HG02588 (cell line): ENCODE data around the gene WDR91.
A peak's percentile ranks its signal among the peaks of the same experiment; 100 is the strongest.

Experiments used
- ATAC-seq: cut with Tn5 transposase; IDR thresholded peaks from one replicate; pipeline ENCODE4 v1.9.1; 2021; ENCODE audit warnings: mild to moderate bottlenecking, moderate library complexity; ENCODE audit not compliant: unreplicated experiment

The WDR91 gene

DNA sequence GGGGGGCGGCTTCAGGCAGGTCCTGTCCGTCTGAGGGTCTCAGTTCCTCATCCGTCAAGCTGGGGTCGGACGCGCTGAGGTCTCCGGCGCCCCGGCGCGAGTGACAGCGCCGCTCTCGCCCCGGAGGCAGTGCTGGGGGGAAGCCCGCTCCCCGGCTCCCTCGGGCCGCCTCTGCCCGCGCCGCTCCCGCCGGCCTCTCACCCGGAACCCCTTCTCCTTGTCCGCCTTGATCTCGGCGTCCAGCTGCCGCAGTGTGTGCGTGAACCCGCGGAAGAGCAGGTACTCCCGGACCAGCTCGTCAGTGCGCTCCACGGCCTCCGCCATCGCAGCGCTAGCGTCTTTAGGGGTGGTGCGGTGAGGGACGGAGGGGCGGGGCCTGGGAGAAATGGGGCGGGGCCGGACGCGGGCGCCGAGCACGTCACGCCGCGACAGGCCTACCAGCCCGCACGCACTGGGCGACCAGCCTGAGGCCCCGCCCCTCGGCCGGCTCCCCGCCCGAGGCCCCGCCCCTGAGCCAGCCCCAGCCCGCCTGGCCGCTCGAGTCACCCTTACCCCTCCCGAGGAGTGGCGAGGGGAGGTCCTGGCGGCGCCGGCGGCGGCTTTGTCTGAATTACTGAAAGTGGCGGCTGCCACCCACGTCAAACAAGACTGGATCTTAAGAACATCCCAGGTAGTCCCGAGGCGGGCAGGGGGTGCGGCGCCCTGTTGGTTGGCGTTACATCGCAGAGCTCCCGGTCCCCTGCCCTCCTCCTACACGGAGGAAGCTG is at the start of gene WDR91:
Gene WDR91 (minus strand): TSS at position 348 of the 767 bp plus-strand sequence. CDS start 24 bp downstream, at position 324.
- ATAC-seq = peak; percentile 82

DNA sequence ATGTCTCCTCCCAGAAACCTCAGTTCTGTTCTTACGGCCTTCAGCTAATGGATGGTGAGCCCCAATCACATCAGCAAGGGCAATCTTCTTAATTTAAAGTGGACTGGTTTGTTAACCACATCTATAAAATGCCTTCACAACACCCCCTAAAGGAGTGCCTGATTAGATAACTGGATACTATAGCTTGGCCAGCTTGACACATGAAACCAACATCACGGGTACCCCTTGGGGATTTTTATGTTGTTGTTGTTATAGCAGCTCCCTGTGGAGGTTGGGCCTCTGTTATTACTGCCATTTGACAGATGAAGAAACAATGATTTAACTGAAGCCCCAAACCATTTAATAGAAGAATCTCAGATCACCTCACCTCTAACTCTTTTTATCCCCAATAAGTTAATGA is 49.1 kb upstream of the WDR91 start:
- no peak for ATAC-seq

DNA sequence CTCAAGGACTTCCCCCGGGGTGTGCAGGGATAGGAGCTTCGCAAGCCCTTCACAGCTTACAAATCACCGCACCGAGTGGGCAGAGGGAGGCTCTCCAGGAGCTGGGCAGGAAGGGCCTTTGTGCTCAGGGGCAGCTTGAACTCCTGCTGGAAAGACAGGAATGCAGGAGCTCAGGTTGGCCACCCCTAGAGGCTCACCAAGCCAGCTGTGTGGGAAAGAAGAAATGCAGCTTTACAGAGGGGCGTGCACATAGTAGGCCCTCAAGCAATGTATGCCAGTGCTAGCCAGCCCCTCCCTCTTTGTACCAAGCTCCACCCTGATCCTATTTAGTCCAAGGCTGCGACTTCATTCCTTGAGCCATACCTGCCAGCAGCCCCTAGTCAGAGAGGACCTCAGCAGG is 48.4 kb upstream of the WDR91 start:
- no peak for ATAC-seq

DNA sequence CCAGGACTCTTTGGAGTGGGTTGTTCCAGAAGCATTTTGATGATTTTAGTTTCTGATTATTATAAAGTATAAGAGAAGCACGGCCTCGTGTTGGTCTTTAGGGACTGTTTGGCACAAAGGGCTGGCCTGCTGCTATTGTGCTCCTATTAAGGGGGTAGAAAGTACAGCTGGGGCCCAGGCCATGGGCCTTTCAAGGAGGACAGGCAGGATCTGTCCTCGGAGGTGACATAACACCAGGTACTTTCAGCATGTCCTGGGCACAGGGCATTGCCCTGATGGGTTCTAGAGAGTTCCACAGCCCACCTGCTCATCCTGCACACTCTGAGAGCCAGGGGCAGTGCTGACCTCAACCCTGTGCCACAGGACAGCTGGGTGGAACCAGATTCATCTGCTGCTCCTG is 47.3 kb upstream of the WDR91 start:
- no peak for ATAC-seq

DNA sequence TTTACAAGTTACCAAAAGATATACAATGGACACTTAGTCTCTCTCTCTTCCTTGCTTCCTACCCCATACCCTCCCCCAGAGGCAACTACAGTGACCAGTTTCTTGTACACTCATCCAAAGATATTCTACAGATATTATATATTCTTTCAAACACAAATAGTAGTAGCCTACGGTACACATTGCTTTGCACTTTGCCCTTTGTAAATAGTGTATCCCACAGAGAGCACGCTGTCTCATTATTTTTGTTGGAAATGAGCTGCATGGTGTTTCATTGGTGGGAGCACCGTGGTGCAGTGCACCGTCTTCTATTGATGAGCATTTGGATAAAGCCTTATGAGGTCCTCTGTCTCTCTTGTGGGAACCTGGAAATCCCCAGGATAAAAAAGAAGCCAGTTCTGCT is 46.5 kb upstream of the WDR91 start:
- no peak for ATAC-seq

DNA sequence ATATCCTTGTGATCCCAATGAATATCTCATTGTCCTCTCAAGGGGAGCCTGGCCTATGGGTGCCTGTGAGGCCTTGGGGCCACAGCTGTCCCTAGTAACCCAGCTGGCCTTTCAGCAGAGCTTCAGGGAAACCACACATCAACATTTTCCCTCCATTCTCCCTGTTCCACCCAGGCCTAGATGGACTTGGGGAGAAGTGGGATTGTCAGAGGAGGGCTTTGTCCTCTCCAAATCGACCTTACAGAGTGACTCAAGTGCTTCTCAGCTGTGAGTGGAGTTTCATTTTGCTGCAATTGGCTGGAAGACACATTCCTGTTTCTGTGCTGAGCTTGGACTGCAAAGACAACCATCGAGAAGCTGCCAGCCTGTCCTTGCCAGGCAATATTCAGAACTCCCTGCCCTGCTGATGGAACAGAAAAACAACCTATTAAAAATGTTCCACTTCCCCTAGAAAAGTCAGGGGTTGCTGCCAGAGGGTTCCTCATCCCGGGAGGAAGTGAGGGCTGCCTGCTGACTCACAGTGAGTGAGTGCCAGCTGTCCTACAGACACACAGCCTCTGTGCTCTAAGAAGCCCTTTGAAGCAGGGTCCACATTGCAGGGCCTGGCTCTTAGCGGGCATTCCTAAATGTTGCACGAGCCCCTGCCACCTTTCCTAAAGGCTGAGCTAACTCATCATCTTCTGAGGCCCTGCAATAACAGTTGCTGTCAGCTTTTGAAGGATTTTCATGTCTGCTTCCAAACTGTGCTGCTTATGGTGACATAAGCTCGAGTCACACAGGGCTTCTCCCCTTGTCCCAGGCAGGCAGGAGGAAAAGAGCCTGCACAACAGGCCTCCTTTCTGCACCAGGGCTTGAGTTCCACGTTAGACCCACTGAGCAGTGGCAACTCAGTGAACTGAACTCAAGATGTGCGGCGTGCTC is 42.8 kb upstream of the WDR91 start:
- ATAC-seq = no peak

DNA sequence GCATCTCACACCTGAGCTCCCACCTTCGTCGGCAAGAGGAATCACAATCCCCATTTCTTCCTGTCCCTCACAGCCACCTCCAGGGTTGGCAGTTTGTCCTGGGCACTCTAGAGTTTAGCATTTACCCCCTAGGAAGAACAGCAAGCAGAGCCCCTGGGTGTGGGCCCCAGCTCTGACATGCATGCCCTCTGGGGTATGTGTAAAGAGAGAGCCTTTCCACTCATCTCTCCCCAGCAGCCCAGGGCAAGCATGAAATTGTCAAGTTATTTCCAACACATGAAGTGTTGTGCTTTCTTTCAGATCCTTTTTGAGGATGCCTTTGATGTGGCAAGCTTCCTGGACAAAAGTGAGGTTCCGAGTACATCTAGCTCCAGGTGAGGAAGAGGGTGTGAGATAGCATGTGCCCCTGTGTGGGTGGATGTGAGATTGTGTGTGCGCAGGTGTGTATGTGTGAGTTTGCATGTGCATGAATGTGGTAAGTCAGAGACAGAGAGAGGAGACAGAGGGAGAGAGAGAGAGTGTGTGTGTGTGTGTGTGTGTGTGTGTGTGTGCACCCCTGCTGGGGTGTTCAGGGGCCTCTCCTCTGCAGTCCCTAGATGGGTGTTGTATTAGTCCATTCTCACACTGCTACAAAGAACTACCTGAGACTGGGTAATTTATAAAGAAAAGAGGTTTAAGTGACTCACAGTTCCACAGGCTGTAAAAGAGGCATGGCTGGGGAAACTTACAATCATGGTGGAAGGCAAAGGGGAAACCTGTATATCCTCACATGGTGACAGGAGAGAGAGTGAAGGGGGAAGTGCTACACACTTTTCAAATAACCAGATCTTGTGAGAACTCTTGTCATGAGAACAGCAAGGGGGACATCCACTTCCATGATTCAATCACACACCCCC is 40.4 kb upstream of the WDR91 start:
- no peak for ATAC-seq

DNA sequence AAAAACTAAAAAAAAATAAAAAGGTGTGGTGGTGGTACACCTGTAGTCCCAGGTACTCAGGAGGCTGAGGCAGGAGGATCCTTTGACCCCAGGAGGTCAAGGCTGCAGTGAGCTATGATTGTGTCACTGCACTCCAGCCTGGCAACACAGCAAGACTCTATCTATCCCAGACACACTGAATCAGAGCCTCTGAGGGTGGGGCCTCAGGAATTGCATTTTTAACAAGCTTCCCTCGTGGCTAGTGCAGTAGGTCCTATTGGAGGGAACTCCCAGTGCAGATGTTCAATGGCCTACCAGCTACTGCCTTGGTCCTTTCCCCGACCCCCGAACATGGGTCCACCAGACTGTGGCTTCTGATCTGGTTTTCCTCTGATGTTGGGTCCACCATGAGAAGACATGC is 37.2 kb upstream of the WDR91 start:
- ATAC-seq = no peak

DNA sequence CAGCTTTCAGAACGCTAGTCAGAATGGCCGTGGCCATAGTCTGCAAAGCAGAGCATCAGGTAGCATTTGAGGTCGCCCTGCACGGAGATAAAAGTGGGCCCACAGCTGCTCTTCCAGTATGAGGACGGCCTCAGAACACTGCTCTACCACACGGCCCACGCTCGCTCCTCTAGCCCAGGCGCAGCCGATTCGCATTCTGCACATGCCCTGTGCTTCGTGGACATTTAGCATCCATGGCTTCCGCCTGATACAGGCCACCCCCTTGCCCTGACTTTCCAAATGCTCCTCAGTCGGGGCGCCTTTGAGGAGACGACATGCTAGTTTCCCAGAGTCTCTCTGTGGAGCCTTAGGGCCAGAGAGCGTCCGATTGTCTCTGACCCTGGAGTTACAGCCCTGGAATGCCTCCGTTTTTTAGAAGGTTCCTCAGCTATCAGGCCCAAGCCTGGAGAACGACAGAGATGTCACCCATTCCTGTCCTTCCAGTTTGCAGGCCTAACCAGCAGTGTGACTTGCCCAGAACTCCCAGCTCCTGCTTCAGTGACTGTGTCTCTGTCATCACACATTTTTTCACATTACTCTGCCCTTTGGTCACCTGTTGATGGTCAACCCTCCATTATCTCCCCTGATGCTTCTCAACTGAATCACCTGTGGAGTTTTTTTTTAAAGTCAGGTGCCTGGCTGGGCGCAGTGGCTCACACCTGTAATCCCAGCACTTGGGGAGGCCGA is 36.6 kb upstream of the WDR91 start:
- no peak for ATAC-seq

DNA sequence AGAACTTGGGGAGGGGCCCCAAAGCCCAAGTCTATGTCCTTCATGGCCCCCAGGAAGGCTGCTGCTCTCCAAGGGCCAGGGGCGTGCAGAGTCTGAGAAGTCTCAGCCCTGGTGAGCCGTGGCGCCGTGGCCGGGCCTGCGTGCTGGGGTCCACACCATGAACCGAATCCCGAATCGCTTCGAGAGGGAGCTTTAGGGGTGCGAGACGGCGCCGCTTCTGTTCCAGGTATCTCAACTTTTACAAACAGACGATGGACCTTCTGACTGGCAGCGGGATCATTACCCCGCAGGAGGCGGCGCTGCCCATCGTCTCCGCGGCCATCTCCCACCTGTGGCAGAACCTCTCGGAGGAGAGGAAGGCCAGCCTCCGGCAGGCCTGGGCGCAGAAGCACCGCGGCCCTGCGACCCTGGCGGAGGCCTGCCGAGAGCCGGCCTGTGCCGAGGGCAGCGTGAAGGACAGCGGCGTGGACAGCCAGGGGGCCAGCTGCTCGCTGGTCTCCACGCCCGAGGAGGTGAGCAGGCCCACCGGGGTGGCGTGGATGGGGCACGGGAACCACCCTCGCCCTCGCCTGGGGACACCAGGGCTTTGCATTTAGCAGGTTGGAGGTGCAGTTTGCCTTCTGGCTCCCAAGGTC is 35.0 kb upstream of the WDR91 start:
- ATAC-seq = no peak

DNA sequence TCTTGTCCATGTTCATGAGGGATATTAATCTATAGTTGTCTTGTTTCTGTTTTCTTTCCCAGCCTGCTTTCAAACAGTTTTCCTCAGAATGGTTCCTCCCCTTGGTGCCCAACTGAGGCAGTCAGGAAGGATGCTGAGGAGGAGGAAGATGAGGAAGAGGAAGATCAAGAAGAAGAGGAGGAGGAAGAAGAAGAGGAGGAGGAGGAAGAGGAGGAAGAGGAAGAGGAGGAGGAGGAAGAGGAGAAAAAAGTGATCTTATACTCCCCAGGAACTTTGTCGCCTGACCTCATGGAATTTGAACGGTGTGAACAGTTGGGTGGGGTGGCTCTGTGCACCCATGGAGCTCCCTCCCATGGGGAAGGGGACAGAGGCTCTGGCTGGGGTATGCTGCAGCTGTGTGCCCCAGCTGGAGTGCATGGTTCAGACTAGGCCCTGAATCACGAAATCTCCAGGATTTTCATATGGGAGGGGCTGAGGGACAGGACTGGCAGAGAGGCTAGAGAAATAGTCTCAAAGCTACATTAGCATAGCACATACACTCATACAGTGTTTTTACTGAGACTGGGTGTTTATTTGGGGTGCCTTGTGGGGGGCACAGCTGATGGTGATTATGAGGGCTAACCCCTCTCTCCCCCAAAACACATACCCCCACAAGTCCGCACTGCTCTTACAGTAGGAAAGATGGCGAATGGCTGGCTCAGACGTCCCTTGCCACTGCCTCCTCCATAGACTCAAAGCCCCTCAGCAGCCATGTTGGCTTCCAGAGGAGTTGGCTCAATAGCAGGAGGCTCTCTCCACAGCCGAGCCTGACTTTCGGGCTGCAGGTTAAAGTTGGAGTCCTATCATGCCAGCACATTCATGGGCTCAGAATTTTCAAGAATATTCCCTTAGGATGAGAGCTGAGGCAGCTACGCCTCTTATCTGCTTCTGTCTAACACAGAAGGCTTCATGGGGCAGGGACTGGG is 34.2 kb upstream of the WDR91 start:
- ATAC-seq = no peak

DNA sequence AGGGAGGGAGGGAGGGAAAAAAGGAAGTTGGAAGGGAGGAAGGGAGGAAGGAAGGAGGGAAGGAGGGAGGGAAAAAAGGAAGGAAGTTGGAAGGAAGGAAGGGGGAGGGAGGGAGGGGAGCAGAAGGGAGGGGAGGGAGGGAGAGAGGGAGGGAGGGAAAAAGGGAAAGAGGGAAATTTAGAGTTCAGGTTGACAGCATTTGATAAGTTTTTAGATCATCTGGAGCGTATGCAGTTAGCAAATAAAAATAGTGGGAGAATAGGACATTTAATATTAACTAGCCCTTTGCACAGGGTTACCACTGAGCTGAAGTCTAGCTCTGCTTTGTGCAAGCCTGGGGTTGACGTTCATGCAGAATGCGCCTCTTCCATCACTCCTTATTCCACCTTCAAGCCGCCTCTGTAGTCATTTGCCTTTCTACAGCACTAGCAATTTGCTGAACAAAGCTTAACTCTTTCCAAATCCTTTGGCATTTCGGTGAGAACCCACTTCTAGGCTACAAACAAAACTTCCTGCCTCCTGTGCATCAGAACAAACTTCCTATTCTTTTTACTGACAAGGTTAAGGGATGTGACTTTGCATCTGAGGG is 30.9 kb upstream of the WDR91 start:
- no peak for ATAC-seq

DNA sequence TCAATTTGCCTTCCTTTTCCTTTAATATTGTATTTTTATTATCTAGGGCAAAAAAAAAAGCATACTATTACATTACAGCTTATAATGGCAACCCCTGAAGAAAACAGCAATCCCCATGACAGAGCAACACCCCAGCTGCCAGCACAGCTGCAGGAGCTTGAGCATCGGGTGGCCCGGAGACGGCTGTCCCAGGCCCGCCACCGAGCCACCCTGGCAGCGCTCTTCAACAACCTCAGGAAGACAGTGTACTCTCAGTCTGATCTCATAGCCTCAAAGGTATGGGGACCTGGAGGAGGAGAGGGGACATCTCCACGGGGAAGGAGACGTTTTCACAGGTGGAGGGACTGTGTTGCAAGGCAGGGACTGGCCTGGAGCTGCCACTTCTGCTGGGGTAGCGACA is 29.1 kb upstream of the WDR91 start:
- ATAC-seq = no peak

DNA sequence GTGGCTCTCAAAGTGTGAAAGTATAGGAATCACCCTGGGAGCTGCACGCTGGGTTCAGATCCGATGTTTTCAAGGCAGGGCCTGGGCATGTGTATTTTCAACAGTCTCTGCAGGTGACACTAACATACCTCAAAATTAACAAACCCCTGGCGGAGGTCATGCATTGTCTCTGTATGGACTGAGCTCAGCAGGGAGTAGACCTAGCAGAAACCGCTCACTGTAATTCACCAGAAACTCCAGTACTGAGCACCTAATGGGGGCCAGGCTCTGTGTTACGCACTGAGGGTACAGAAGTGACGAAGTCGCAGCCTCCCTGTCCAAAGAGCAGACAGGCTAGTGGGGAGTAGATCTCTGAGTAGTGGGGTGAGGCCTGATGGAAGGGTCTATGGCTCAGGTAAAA is 27.9 kb upstream of the WDR91 start:
- no peak for ATAC-seq

DNA sequence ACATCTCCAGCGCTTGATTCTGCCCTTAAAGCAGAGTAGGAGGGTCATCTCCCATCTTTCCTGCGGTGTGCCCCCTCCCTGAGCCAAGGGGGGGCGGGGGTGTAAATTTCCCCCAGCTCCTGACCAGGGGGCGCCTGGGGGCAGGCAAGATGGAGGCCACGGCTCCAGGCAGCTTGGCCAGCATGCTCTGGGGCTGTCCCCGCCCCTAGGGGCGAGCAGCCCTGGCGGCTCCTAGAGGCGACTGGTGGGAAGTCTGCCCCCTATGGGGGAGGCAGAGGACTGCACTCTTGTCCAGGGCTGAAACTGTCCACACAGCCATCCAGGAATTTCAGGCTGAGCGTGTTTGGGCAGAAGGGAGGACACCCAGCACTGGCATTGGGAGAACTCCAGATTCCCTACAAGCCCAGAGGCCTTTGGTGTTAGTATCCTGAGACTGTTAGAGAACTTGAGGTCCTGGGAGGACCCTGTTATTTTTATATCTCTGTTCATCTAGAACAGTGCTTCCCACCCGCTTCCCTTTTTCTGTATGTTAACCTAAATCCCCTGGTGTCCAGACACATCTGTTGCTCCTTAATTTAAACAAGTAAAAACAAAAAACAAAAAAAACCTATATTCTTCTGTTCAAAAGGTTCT is 26.9 kb upstream of the WDR91 start:
- no peak for ATAC-seq

DNA sequence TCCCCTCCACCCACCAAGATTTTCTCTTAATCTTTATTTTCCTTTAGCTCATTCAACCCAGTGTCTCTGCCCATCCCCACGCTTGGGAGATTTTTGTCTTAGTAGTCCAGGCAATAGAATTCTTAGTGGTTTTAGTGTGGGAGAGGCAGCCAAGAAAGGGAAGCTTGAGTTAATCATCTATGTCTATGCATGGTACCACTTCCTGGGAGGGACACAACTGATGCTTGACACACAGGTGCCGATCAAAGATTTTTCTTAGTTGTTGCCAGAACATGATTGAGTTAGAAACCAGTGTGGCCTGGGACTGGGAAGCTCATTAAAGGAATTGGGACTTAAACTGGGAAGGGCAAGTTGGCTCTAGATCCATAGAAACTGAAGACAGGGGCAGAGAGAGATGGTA is 25.4 kb upstream of the WDR91 start:
- ATAC-seq = peak; percentile 83

DNA sequence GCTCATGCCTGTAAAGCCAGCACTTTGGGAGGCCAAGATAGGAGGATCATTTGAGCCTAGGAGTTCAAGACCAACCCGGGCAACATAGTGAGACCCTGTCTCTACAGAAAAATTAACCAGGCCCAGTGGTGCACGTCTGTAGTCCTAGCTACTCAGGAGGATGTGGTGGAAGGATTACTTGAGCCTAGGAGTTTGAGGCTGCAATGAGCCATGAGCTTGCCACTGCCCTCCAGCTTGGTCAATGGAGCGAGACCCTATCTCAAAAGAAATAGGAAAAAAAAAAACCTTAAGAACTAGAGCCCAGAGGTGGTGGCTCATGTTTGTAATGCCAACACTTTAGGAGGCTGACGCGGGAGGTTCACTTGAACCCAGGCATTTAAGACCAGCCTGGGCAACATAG is 24.5 kb upstream of the WDR91 start:
- no peak for ATAC-seq

DNA sequence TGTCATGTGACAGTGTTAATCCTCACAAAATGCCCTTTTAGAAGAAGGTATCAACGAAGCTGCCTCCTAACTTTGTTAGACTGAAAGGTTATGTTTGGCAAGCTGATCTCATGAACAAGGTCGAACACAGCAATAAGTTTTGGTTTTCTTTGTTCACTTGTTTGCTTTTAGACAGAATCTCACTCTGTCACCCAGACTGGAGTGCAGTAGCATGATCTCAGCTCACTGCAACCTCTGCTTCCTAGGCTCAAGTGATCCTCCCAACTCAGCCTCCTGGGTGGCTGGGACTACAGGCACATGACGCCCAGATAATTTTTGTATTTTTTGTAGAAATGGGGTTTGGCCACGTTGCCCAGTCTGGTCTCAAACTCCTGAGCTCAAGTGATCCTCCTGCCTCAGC is 23.4 kb upstream of the WDR91 start:
- no peak for ATAC-seq
